Activated naive CD4-positive, alpha-beta T cell treated with anti-CD3 and anti-CD28 coated beads, Interleukin-2, amount 50 U/mL, for 24 hours (primary cell): ENCODE data around the gene MTAP.

Experiments
- H3K27ac Mint-ChIP-seq: one replicate; pipeline ENCODE4 v1.8.0; 2021; ENCODE audit warnings: mild to moderate bottlenecking, mixed read lengths
- H3K27me3 Mint-ChIP-seq: one replicate; pipeline ENCODE4 v1.8.0; 2021; ENCODE audit warnings: mixed read lengths
- H3K36me3 Mint-ChIP-seq: one replicate; pipeline ENCODE4 v1.8.0; 2021; ENCODE audit warnings: mixed read lengths
- H3K4me1 Mint-ChIP-seq: one replicate; pipeline ENCODE4 v1.8.0; 2021; ENCODE audit warnings: mixed read lengths
- H3K4me3 Mint-ChIP-seq: one replicate; pipeline ENCODE4 v1.8.0; 2021; ENCODE audit warnings: mild to moderate bottlenecking, mixed read lengths
- H3K9me3 Mint-ChIP-seq: one replicate; pipeline ENCODE4 v1.8.0; 2021; ENCODE audit warnings: mixed read lengths

MTAP gene

GRCh38 chr9:21802418-21803000 is at the start of gene MTAP:
Gene MTAP, plus strand, starts transcription at chr9:21802636. Its CDS starts 113 bp downstream, at chr9:21802749.
- Mint-ChIP-seq H3K9me3 (no peaks in the 10 kb centered on the region), H3K27me3 (peaks cover under 1% of the 10 kb centered on the region), H3K36me3 (no peaks in the 10 kb centered on the region), H3K4me3 (peak within 1 kb of the TSS; percentile 99), H3K4me1 (peaks cover 46% of the 10 kb centered on the region), H3K27ac (peak within 1 kb of the TSS; percentile 99)

GRCh38 chr9:21753523-21753922 is 48.9 kb upstream of the MTAP start:
- Mint-ChIP-seq H3K36me3 (peaks cover 1% of the 10 kb centered on the region), H3K4me3 (no peak overlapping the region), H3K4me1 (no peaks in the 10 kb centered on the region), H3K27ac (no peak overlapping the region), H3K27me3 (peaks cover 2% of the 10 kb centered on the region), H3K9me3 (no peaks in the 10 kb centered on the region)

- Mint-ChIP-seq H3K4me1 (no peaks in the 10 kb centered on the region), H3K27ac (no peak overlapping the region), H3K4me3 (no peak overlapping the region), H3K9me3 (no peaks in the 10 kb centered on the region), H3K36me3 (peaks cover 1% of the 10 kb centered on the region), H3K27me3 (peaks cover 2% of the 10 kb centered on the region)
Measured at GRCh38 chr9:21754741-21755140, 47.7 kb upstream of the MTAP start.

- no peak overlapping the region for H3K27ac Mint-ChIP-seq
- H3K4me1 Mint-ChIP-seq, result peaks cover 12% of the 10 kb centered on the region
- peaks cover 1% of the 10 kb centered on the region for H3K36me3 Mint-ChIP-seq
- no peak overlapping the region for H3K4me3 Mint-ChIP-seq
- no peaks in the 10 kb centered on the region for H3K9me3 Mint-ChIP-seq
- peaks cover 2% of the 10 kb centered on the region for H3K27me3 Mint-ChIP-seq
Measured at GRCh38 chr9:21758540-21758939, 43.9 kb upstream of the MTAP start.

- Mint-ChIP-seq H3K36me3 (peaks cover 2% of the 10 kb centered on the region), H3K4me1 (peaks cover 12% of the 10 kb centered on the region), H3K27me3 (peaks cover 2% of the 10 kb centered on the region)
Measured at GRCh38 chr9:21761309-21761901, 41.0 kb upstream of the MTAP start.

GRCh38 chr9:21762064-21762463 is 40.4 kb upstream of the MTAP start:
- H3K27ac Mint-ChIP-seq, result no peak overlapping the region
- peaks cover 2% of the 10 kb centered on the region for H3K36me3 Mint-ChIP-seq
- no peak overlapping the region for H3K4me3 Mint-ChIP-seq
- H3K4me1 Mint-ChIP-seq, result peaks cover 12% of the 10 kb centered on the region
- H3K9me3 Mint-ChIP-seq, result no peaks in the 10 kb centered on the region
- H3K27me3 Mint-ChIP-seq, result peaks cover 2% of the 10 kb centered on the region

More at GRCh38 chr9:21761309-21761901, 41.0 kb upstream of the MTAP start:
- H3K27ac Mint-ChIP-seq, result no peak overlapping the region
- no peaks in the 10 kb centered on the region for H3K9me3 Mint-ChIP-seq
- H3K4me3 Mint-ChIP-seq, result no peak overlapping the region

GRCh38 chr9:21764846-21765245 is 37.6 kb upstream of the MTAP start:
- H3K9me3 Mint-ChIP-seq, result no peaks in the 10 kb centered on the region
- peaks cover 2% of the 10 kb centered on the region for H3K27me3 Mint-ChIP-seq
- peaks cover 2% of the 10 kb centered on the region for H3K36me3 Mint-ChIP-seq
- H3K4me1 Mint-ChIP-seq, result peaks cover 12% of the 10 kb centered on the region
- no peak overlapping the region for H3K4me3 Mint-ChIP-seq
- H3K27ac Mint-ChIP-seq, result no peak overlapping the region

- H3K4me3 Mint-ChIP-seq, result no peak overlapping the region
- no peaks in the 10 kb centered on the region for H3K9me3 Mint-ChIP-seq
- no peak overlapping the region for H3K27ac Mint-ChIP-seq
- H3K27me3 Mint-ChIP-seq, result peaks cover 2% of the 10 kb centered on the region
- H3K4me1 Mint-ChIP-seq, result peaks cover 16% of the 10 kb centered on the region
- H3K36me3 Mint-ChIP-seq, result peaks cover 2% of the 10 kb centered on the region
Measured at GRCh38 chr9:21766096-21766495, 36.3 kb upstream of the MTAP start.

GRCh38 chr9:21770871-21771560 is 31.4 kb upstream of the MTAP start:
- Mint-ChIP-seq H3K9me3 (no peaks in the 10 kb centered on the region), H3K36me3 (no peaks in the 10 kb centered on the region), H3K27ac (no peak overlapping the region), H3K4me1 (peaks cover 11% of the 10 kb centered on the region), H3K4me3 (no peak overlapping the region), H3K27me3 (no peaks in the 10 kb centered on the region)

GRCh38 chr9:21777701-21778100 is 24.7 kb upstream of the MTAP start:
- no peaks in the 10 kb centered on the region for H3K36me3 Mint-ChIP-seq
- H3K4me3 Mint-ChIP-seq, result no peak overlapping the region
- H3K9me3 Mint-ChIP-seq, result no peaks in the 10 kb centered on the region
- no peak overlapping the region for H3K27ac Mint-ChIP-seq
- no peaks in the 10 kb centered on the region for H3K27me3 Mint-ChIP-seq
- H3K4me1 Mint-ChIP-seq, result peaks cover 3% of the 10 kb centered on the region

- H3K9me3 Mint-ChIP-seq, result no peaks in the 10 kb centered on the region
- no peaks in the 10 kb centered on the region for H3K27me3 Mint-ChIP-seq
- H3K36me3 Mint-ChIP-seq, result no peaks in the 10 kb centered on the region
- no peak overlapping the region for H3K4me3 Mint-ChIP-seq
- no peak overlapping the region for H3K27ac Mint-ChIP-seq
- H3K4me1 Mint-ChIP-seq, result peaks cover 3% of the 10 kb centered on the region
Measured at GRCh38 chr9:21778304-21778703, 24.1 kb upstream of the MTAP start.

- Mint-ChIP-seq H3K27ac (peak overlapping the region; percentile 24), H3K36me3 (no peaks in the 10 kb centered on the region), H3K9me3 (no peaks in the 10 kb centered on the region), H3K27me3 (no peaks in the 10 kb centered on the region), H3K4me3 (no peak overlapping the region), H3K4me1 (peaks cover 3% of the 10 kb centered on the region)
Measured at GRCh38 chr9:21779397-21779796, 23.0 kb upstream of the MTAP start.

GRCh38 chr9:21781656-21782055 is 20.8 kb upstream of the MTAP start:
- Mint-ChIP-seq H3K36me3 (no peaks in the 10 kb centered on the region), H3K9me3 (no peaks in the 10 kb centered on the region)

GRCh38 chr9:21782205-21782604 is 20.2 kb upstream of the MTAP start:
- Mint-ChIP-seq H3K9me3 (no peaks in the 10 kb centered on the region), H3K4me1 (peaks cover 3% of the 10 kb centered on the region), H3K27ac (no peak overlapping the region), H3K36me3 (no peaks in the 10 kb centered on the region), H3K4me3 (no peak overlapping the region), H3K27me3 (no peaks in the 10 kb centered on the region)

More at GRCh38 chr9:21781656-21782055, 20.8 kb upstream of the MTAP start:
- Mint-ChIP-seq H3K4me1 (peaks cover 3% of the 10 kb centered on the region), H3K27me3 (no peaks in the 10 kb centered on the region), H3K27ac (no peak overlapping the region), H3K4me3 (no peak overlapping the region)

GRCh38 chr9:21788752-21789151 is 13.7 kb upstream of the MTAP start:
- H3K4me1 Mint-ChIP-seq, result peaks cover 7% of the 10 kb centered on the region
- no peaks in the 10 kb centered on the region for H3K9me3 Mint-ChIP-seq
- peaks cover 1% of the 10 kb centered on the region for H3K27me3 Mint-ChIP-seq
- H3K36me3 Mint-ChIP-seq, result no peaks in the 10 kb centered on the region
- no peak overlapping the region for H3K27ac Mint-ChIP-seq
- no peak overlapping the region for H3K4me3 Mint-ChIP-seq

GRCh38 chr9:21789541-21790037 is 12.8 kb upstream of the MTAP start:
- Mint-ChIP-seq H3K4me3 (peak overlapping the region; percentile 84), H3K9me3 (no peaks in the 10 kb centered on the region), H3K36me3 (no peaks in the 10 kb centered on the region), H3K4me1 (peaks cover 7% of the 10 kb centered on the region), H3K27ac (peak overlapping the region; percentile 80), H3K27me3 (peaks cover 1% of the 10 kb centered on the region)
